ENCODE measurements around the gene RTN1.
"Not testable (repeated sequence)": the region's sequence is repeated elsewhere in the genome, so short reads cannot be mapped to it uniquely, and the experiment has no call there.

The RTN1 gene

DNA sequence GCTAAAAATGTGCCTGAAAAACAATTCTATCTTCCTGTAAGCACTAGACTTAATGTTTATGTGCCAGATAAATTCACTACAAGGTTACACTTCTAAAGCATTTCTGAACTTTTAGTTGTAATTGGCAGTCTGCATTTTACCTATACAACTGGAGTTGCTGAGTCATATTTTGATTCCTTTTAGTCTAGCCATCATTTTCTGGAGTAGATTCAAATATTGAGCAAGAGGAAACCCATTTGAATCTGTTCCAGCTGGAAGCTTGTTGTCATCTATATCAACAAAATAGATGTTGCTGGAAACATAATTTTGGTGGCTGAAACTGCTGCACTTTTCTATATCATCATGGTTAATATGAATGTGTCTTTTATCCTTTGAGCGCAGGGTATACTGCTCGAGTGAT lies 171.8 kb downstream of the RTN1 start:
- DNase-seq, result peak; percentile 17

DNA sequence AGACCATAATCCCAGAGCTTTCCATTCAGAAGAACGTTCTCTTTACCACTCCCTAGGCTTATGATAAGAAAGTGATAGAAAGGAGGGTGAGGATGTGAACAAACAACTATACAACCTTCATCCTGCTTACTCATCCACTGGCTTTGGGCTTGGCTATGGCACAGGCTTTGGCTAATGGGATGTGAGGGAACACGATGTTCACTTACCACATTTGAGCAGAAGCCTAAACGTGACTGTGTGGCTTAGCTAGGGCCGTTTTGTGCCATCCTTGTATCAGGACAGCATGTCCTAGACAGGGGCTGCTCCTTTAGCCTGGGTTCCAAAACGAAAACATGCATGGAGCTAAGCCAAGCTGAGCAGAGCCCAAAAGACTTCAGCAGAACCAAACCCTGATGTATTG lies 175.4 kb downstream of the RTN1 start:
- no peak for DNase-seq

DNA sequence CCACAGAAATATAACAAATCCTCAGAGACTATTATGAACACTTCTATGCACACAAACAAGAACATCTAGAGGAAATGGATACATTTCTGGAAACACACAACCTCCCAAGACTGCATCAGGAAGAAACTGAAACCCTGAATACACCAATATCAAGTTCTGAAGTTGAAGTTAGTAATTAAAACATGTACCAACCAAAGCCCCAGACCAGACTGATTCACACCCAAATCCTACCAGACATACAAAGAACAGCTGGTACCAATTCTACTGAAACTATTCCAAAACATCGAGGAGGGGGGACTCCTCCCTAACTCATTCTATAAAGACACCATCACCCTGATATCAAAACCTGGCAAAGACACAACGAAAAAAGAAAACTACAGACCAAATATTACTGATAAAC lies 179.3 kb downstream of the RTN1 start:
- DNase-seq, result no peak

DNA sequence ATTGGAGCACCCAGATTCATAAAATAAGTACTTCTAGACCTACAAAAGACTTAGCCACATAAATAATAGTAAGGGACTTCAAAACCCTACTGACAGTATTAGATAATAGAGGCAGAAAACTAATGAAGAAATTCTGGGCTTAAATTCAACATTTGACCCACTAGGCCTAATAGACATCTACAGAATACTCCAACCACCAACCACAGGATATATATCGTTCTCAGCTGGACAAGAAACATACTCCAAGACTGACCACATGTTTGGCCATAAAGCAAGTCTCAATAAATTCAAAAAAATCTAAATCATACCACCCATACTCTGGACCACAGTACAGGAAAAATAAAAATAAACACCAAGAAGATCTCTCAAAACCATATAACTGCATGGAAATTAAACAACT lies 180.2 kb downstream of the RTN1 start:
- DNase-seq, result no peak

- peak; percentile 26 for DNase-seq
Observed at GRCh38 chr14:59688224-59689170, 182.1 kb downstream of the RTN1 start.

DNA sequence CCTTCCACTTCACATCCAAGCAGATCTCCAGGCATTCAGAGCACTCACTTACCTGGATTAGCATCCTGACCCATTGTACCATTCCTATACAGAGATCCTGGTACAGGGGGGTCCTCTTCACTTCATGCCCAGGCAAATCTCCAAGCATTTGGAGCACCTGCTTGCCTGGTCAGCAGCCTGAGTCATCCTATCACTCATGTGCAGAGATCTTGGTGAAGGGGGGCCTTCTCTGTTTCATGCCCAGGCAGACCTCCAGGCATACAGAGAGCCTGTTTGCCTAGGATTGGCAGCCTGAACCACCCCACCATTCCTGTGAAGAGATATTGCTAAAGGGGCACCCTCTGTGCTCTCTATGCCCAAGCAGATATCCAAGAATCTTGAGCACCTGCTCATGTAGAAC lies 182.9 kb downstream of the RTN1 start:
- no peak for DNase-seq

DNA sequence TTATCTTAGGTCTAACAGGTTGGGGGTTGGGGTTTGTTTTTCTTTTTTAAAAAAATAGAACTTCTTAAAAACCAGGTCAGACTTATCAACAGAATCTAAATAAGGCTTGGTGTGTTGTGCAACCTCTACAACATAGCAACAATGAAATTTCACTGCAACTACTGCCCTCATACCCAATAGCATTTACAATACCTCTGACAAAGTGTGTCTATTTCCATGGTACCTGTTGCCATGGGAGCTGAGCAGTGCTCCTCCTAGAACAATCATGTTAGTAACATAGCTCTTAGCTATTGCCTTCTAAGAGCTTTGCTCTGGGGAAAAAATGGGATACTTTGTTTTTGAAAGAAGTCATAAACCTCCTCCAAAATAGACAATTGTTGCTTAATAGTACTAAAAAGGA lies 190.7 kb downstream of the RTN1 start:
- DNase-seq, result no peak

DNA sequence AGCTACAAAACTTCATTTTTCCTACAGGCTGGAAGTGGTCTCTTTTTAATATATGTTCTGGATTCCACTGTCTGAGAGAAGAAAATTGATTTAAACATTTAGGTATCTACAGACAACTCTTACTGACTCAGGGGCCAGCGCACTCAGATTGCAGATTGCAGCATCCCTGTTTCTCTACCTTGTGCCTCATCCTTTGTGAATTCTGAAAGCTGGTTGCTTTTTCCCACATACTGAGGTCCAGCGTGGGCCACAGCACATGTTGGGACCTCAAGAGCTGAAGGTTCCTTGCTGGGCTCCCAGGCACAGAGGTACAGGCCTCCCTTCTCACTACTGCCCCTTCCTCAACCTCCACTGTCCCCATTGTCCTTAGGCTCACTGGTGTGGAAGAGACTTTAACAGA lies 192.2 kb downstream of the RTN1 start:
- no peak for DNase-seq

GRCh38 chr14:59677771-59678231 lies 192.8 kb downstream of the RTN1 start:
- DNase-seq, result peak; percentile 6

- DNase-seq, result no peak
Observed at GRCh38 chr14:59675394-59675793, 195.2 kb downstream of the RTN1 start.

DNA sequence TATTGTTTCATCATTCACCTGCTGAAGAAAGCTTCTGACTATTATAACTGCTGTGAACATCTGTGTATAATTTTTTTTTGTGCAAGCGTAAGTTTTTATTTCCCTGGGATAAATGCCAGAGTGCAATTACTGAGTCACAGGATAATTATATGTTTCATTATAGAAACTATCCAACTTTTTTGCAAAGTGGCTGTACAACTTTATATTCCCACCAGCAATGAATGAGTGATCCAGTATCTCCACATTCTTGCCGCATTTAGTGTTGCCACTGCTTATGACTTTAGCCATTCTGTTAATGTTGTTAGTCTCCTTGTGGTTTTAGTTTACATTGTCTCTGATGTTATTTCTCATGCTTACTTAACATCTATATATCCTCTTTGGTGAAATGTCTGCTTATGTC lies 205.8 kb downstream of the RTN1 start:
- peak; percentile 24 for DNase-seq

- DNase-seq, result no peak
Observed at GRCh38 chr14:59657769-59658168, 212.8 kb downstream of the RTN1 start.

- DNase-seq, result no peak
Observed at GRCh38 chr14:59656473-59656872, 214.1 kb downstream of the RTN1 start.

GRCh38 chr14:59654131-59654530 lies 216.4 kb downstream of the RTN1 start:
- not testable (repeated sequence) for DNase-seq

GRCh38 chr14:59646832-59647231 lies 223.7 kb downstream of the RTN1 start:
- DNase-seq, result not testable (repeated sequence)

DNA sequence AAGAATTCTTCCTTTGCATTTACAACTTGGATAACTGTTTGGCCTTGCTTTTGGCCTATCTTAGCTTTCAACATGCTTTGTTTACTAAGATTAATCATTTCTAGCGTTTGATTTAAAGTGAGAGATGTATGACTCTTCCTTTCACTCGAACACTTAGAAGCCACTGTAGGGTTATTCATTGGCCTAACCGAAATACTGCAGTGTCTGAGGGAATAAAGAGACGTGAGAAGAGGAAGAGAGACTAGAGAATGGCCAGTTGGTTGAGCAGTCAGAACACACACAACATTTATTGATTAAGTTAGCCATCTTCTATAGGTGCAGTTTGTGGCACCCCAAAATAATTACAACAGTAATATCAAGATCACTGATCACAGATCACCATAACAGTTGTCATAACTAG lies 231.7 kb downstream of the RTN1 start:
- no peak for DNase-seq

DNA sequence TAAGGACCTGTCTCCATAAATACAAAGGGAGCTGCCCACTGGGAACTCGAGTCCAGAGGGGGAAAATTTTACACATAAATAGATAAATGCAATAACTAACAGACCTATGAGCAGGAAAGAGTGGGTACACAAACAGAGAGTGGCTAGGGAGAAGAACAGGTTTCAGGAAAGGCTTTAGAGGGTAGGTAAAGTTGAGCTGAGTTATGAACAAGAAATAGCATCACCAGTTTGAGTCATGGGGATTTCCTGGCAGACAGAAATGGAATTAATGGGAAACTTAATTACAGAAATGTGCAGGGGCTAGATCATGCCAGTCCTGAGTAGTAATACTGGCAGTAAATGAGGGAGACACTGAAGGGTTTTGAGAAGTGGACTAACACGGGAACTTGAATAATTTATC lies 236.0 kb downstream of the RTN1 start:
- no peak for DNase-seq

GRCh38 chr14:59633486-59633885 lies 237.1 kb downstream of the RTN1 start:
- DNase-seq, result no peak

DNA sequence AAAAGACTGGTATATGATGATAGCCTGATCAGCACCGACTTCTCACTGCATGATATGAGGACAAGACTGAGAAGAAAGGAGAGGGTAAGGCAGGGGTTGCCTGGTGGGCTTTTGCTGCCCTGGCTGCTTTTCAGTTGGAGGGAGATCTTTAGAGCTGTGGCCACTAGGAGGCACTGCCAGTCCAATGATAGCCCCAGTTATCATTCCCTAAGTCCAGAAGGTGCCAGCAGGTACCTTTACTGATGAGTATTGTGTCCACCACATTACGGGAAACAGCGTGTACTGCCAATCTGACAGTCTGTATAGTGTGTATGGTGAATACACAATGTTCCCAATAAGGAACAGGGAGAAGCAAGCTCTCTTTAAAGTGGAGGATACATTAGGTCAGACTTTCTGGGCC lies 238.2 kb downstream of the RTN1 start:
- DNase-seq, result no peak

GRCh38 chr14:59631237-59631636 lies 239.3 kb downstream of the RTN1 start:
- no peak for DNase-seq

DNA sequence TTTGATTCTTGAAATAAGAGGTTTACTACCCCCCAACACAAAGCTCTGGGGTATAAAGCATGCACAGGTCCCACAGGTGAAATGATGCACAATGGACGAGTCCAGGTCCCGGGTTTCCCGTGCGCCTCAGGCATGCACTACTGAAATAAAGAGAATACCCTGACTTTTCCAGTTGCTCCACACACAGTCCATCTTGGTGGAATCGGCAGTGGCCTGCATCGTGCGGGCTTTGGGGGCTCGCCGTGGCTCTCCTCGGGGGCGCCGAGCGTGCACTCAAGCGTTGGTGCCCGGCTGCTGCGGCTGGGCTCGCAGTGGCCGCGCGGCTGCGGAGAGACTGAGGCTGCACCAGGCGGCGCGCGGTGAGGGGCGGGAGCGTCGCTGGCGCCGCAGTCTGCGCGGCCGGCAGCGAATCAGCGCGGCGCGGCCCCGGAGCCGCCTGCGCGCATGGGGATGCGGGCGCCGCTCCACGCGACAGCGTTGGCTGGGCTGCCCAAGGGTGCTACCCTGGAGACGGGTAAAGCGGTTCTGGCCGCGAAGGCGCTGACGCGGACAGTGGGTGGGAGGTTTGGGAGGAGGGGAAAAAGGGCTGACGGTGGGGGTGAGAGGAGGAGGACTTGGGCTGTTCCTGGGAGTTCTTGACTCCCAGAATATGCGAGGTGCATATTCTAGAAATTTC lies 240.2 kb downstream of the RTN1 start:
- DNase-seq, result no peak

DNA sequence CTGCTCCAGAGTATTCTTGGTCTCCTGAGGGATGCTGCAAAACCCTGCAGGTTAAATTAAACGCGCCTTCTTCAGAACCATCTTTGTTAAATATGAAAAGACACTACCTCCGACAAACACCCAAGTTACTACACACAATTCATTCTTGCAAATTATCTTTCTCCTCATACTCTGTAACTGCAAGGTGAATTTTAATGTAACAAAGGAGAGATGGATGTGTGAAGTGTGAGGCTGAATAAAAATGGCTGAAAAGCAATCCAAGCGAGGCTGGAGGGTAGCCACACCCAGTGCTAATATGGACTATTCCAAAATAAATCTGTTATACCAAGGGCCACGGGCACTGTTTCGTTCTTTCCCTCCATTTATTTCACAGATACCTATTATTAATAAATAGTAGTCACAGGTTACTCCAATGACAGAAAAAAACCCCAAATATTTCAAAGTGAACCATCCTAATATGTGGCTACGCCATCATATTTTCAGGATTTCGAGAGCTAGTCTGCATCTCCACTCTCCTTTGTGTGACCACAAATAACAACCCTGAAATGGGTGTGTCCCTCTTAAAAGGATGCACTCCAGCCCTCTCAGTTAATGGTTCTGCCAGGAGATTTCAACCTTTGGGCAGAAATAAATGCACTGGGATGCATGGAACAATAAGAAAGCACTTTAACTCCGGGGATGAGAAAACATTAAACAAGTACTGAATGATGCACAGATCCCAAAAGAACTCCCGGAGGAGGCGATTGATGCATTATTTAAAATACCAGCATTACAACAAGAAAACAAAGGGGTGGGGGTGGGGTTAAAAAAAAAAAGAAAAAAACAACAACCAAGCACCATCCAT lies 240.9 kb downstream of the RTN1 start:
- no peak for DNase-seq

GRCh38 chr14:59627011-59627520 lies 243.5 kb downstream of the RTN1 start:
- no peak for DNase-seq

Measured in fibroblast of skin of right quadriceps (primary cell).